ENCODE measurements around the gene PDIA2.

PDIA2 gene

GRCh38 chr16:280991-281659 is 1.8 kb upstream of the PDIA2 start:
- H3K4me3 ChIP-seq (ENCODE audit: low read depth, low read length): no peak overlapping the region
- TF ChIP-seq, protein P1, sequence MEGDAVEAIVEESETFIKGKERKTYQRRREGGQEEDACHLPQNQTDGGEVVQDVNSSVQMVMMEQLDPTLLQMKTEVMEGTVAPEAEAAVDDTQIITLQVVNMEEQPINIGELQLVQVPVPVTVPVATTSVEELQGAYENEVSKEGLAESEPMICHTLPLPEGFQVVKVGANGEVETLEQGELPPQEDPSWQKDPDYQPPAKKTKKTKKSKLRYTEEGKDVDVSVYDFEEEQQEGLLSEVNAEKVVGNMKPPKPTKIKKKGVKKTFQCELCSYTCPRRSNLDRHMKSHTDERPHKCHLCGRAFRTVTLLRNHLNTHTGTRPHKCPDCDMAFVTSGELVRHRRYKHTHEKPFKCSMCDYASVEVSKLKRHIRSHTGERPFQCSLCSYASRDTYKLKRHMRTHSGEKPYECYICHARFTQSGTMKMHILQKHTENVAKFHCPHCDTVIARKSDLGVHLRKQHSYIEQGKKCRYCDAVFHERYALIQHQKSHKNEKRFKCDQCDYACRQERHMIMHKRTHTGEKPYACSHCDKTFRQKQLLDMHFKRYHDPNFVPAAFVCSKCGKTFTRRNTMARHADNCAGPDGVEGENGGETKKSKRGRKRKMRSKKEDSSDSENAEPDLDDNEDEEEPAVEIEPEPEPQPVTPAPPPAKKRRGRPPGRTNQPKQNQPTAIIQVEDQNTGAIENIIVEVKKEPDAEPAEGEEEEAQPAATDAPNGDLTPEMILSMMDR (IDR thresholded peaks at IDR 0.05; ENCODE audit: borderline replicate concordance, insufficient read depth, low read depth, low read length): no peak

DNA sequence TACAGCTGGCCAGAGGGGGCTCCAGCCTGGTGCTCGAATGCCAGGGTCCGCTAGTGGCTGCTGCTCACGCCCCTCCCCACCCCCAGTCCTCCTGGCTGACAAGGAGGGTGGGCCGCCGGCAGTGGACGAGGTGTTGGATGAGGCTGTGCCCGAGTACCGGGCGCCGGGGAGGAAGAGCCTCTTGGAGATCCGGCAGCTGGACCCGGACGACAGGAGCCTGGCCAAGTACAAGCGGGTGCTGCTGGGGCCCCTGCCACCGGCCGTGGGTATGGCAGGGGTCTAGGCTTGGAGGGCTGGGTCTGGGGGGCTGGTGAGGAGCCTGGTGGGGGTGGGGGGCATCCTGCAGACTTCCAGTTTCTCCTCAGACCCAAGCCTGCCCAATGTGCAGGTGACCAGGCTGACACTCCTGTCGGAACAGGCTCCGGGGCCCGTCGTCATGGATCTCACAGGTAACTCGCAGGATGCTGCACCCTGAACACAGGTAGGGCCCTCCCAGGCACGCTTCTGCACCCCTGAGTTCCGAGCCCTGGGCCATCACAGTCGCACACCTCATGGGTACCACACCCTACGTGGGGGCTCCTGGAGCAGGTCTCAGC is 1.2 kb upstream of the PDIA2 start:
- H3K4me3 ChIP-seq (ENCODE audit: low read depth, low read length): no peak overlapping the region
- TF ChIP-seq, protein P1 (IDR thresholded peaks at IDR 0.05; ENCODE audit: borderline replicate concordance, insufficient read depth, low read depth, low read length): no peak

DNA sequence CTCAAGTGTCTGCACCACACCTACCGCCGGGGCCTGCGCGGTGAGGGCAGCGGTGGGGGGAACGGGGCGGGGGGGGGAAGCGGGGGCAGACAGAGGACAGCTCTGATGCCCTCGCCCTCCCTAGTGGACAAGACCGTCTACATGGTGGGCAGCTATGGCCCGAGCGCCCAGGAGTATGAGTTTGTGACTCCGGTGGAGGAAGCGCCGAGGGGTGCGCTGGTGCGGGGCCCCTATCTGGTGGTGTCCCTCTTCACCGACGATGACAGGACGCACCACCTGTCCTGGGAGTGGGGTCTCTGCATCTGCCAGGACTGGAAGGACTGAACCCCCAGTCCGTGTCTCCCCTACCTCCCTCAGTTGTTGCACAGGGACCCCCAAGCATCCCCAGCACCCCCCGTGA is 473 bp upstream of the PDIA2 start:
- TF ChIP-seq, protein P1 (IDR thresholded peaks at IDR 0.05; ENCODE audit: borderline replicate concordance, insufficient read depth, low read depth, low read length): no peak
- no peak overlapping the region for H3K4me3 ChIP-seq (ENCODE audit: low read depth, low read length)

- TF ChIP-seq, protein P1 (IDR thresholded peaks at IDR 0.05; ENCODE audit: borderline replicate concordance, insufficient read depth, low read depth, low read length): no peak
- H3K4me3 ChIP-seq (ENCODE audit: low read depth, low read length): no peak overlapping the region
These were observed 1.5 kb downstream of the PDIA2 start for GRCh38 chr16:284204-285120.

- no peak overlapping the region for H3K4me3 ChIP-seq (ENCODE audit: low read depth, low read length)
- TF ChIP-seq, protein P1 (IDR thresholded peaks at IDR 0.05; ENCODE audit: borderline replicate concordance, insufficient read depth, low read depth, low read length): no peak
These were observed 2.4 kb downstream of the PDIA2 start for GRCh38 chr16:285146-286055.

DNA sequence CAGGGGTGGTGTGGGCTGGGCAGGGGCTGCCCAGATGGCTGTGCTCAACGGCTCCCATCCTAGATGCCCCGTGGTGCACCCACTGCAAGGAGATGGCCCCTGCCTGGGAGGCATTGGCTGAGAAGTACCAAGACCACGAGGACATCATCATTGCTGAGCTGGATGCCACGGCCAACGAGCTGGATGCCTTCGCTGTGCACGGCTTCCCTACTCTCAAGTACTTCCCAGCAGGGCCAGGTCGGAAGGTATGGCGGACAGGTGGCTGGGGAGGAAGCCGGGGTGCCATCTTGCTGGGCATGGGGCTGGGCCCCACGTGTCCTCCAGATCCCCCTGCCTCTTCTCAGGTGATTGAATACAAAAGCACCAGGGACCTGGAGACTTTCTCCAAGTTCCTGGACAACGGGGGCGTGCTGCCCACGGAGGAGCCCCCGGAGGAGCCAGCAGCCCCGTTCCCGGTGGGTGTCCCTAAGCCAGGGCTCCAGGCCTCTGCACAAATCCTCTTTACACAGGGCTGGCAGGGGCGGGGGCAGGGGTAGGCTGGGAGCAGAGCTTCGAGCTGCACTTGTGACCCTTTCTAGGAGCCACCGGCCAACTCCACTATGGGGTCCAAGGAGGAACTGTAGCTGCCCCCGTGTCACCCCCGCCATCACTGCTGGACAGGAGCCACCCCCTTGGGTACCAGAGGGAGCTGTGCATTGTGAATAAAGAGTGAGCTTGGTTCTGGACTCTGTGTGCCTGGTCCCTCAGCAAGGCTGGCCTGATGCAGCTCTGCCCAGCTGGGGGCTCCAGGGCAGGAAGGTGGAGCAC is 3.7 kb downstream of the PDIA2 start:
- TF ChIP-seq, protein P1 (IDR thresholded peaks at IDR 0.05; ENCODE audit: borderline replicate concordance, insufficient read depth, low read depth, low read length): no peak
- H3K4me3 ChIP-seq (ENCODE audit: low read depth, low read length): no peak overlapping the region

All from GM12875 (cell line).